Memory B cell (primary cell): ENCODE measurements around the gene ATRIP.

Experiments
- ATAC-seq: fragments of 150-1000 bp; cut with Tn5 transposase; 2 replicates; pipeline ENCODE4 v1.10.0; 2021; ENCODE audit warnings: low read depth, mild to moderate bottlenecking, moderate library complexity
- DNase-seq, 2 donors: peaks; one replicate each; pipeline ENCODE4 v3.0.0; 2022; ENCODE audit warnings: low spot score in 2 of 2
- H3K27ac Mint-ChIP-seq: one replicate; pipeline ENCODE4 v1.8.0; 2022; ENCODE audit warnings: mild to moderate bottlenecking, moderate library complexity, mixed read lengths
- H3K27me3 Mint-ChIP-seq: one replicate; pipeline ENCODE4 v1.8.0; 2022; ENCODE audit warnings: mixed read lengths
- H3K36me3 Mint-ChIP-seq: one replicate; pipeline ENCODE4 v1.8.0; 2022; ENCODE audit warnings: mild to moderate bottlenecking, mixed read lengths
- H3K4me1 Mint-ChIP-seq: one replicate; pipeline ENCODE4 v1.8.0; 2022; ENCODE audit warnings: mixed read lengths
- H3K4me3 Mint-ChIP-seq: one replicate; pipeline ENCODE4 v1.8.0; 2022; ENCODE audit warnings: mild to moderate bottlenecking, moderate library complexity, mixed read lengths
- H3K9me3 Mint-ChIP-seq: one replicate; pipeline ENCODE4 v1.8.0; 2022; ENCODE audit warnings: mixed read lengths

The ATRIP gene

GRCh38 chr3:48432411-48433371 is 13.8 kb upstream of the ATRIP start:
- Mint-ChIP-seq H3K4me3 (no peak overlapping the region), H3K27ac (no peak overlapping the region), H3K36me3 (peaks cover 4% of the 10 kb centered on the region), H3K4me1 (peaks cover 5% of the 10 kb centered on the region), H3K27me3 (peaks cover 4% of the 10 kb centered on the region), H3K9me3 (no peaks in the 10 kb centered on the region)
- ATAC-seq (no peak), DNase-seq (no peak)

- Mint-ChIP-seq H3K4me3 (no peak overlapping the region), H3K4me1 (peaks cover 13% of the 10 kb centered on the region), H3K27ac (no peak overlapping the region), H3K27me3 (peaks cover 3% of the 10 kb centered on the region), H3K9me3 (no peaks in the 10 kb centered on the region), H3K36me3 (peaks cover 4% of the 10 kb centered on the region)
- DNase-seq (no peak), ATAC-seq (no peak)
Observed at GRCh38 chr3:48433472-48434118, 12.9 kb upstream of the ATRIP start.

DNA sequence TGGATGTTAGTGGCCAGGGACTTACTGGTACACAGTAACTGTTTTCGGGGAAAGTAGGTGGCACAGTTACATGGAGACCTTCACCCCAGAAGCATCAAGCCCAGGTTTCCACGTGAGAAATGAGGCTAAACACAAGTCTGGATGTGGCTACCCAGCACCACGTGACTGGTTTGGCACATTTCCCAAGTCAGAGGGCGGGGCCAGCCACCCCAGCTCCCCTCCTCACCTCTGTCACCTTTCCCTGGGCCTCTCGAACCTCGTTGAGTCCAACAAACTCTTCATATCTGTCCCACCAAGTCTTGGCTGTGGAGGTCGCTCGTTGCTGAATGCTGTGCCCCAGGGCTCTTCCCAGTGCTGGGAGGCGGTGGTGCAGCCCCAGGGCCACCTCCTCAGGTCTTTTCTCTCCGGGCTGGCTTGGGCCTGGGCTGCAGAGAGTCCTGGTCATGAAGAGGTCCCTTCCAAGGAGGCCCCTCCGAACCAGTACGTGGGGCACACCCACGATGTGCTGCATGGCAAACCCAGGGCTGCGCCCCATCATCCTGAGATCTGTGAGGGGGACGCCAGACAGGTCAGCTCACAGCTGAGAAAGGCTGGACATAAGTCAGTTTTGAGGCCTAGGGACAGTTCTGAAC is 11.8 kb upstream of the ATRIP start:
- Mint-ChIP-seq H3K27ac (no peak overlapping the region), H3K27me3 (peaks cover 3% of the 10 kb centered on the region), H3K36me3 (peaks cover 4% of the 10 kb centered on the region), H3K9me3 (no peaks in the 10 kb centered on the region), H3K4me1 (peaks cover 18% of the 10 kb centered on the region), H3K4me3 (no peak overlapping the region)
- DNase-seq = no peak
- ATAC-seq = no peak

GRCh38 chr3:48435223-48435595 is 11.3 kb upstream of the ATRIP start:
- Mint-ChIP-seq H3K27me3 (no peaks in the 10 kb centered on the region), H3K4me1 (peaks cover 18% of the 10 kb centered on the region), H3K9me3 (no peaks in the 10 kb centered on the region), H3K36me3 (peaks cover 4% of the 10 kb centered on the region), H3K27ac (no peak overlapping the region), H3K4me3 (no peak overlapping the region)
- no peak for ATAC-seq
- no peak for DNase-seq

DNA sequence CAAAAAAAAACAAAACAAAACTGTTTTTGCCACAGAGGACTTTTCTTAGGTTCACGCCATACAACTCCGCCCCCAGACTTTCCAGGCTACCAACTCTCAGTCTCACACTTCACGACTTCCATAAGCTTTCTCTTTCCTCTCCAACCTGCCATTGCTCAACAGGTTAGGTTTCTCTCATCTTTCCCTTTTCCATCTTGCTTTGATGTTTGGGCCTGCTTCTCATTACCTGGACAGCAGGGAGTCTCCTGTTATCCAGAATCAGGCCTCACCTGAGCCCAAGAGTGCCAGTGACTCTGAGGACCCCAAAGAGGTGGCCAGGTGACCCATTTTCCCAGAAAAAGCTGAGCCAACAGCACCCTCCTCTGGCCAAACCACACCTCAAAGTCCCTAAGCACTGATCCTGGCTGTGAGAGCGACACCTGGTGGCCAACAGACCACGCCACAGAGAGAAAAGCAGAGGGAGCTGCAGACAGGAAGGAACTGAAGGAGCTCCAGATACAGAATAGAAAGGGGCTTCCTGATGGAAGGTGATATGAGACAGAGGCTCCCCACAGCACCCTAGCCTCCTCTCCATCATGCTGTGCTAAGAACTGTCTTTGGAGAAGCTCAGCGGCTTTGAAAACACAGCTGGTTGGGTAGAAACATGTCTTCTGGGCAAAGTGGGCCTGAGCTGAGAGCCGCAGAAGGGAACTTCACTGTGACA is 10.6 kb upstream of the ATRIP start:
- peak; percentile 83 to 84 for DNase-seq
- Mint-ChIP-seq H3K4me1 (peaks cover 18% of the 10 kb centered on the region), H3K9me3 (no peaks in the 10 kb centered on the region), H3K27me3 (no peaks in the 10 kb centered on the region), H3K27ac (no peak overlapping the region), H3K36me3 (peaks cover 6% of the 10 kb centered on the region), H3K4me3 (no peak overlapping the region)
- ATAC-seq = peak; percentile 30

GRCh38 chr3:48436477-48436787 is 10.1 kb upstream of the ATRIP start:
- H3K4me3 Mint-ChIP-seq = no peak overlapping the region
- ATAC-seq = no peak

GRCh38 chr3:48436855-48437254 is 9.7 kb upstream of the ATRIP start:
- Mint-ChIP-seq H3K36me3 (peaks cover 2% of the 10 kb centered on the region), H3K27me3 (no peaks in the 10 kb centered on the region)

More at GRCh38 chr3:48436477-48436787, 10.1 kb upstream of the ATRIP start:
- Mint-ChIP-seq H3K27ac (no peak overlapping the region), H3K4me1 (peaks cover 18% of the 10 kb centered on the region), H3K9me3 (no peaks in the 10 kb centered on the region), H3K27me3 (no peaks in the 10 kb centered on the region), H3K36me3 (peaks cover 6% of the 10 kb centered on the region)
- no peak for DNase-seq

GRCh38 chr3:48437812-48438211 is 8.7 kb upstream of the ATRIP start:
- no peaks in the 10 kb centered on the region for H3K27me3 Mint-ChIP-seq
- peaks cover 18% of the 10 kb centered on the region for H3K4me1 Mint-ChIP-seq
- H3K4me3 Mint-ChIP-seq = no peak overlapping the region
- ATAC-seq = no peak
- H3K36me3 Mint-ChIP-seq = peaks cover 2% of the 10 kb centered on the region
- H3K9me3 Mint-ChIP-seq = no peaks in the 10 kb centered on the region
- no peak for DNase-seq
- H3K27ac Mint-ChIP-seq = peak overlapping the region; percentile 16

More at GRCh38 chr3:48436855-48437254, 9.7 kb upstream of the ATRIP start:
- ATAC-seq = no peak
- Mint-ChIP-seq H3K4me3 (no peak overlapping the region), H3K9me3 (no peaks in the 10 kb centered on the region), H3K27ac (no peak overlapping the region), H3K4me1 (peaks cover 18% of the 10 kb centered on the region)
- DNase-seq = no peak

- H3K27me3 Mint-ChIP-seq = no peaks in the 10 kb centered on the region
- peak within 1 kb of the TSS; percentile 93 for H3K4me3 Mint-ChIP-seq
- H3K36me3 Mint-ChIP-seq = peaks cover 5% of the 10 kb centered on the region
Observed at GRCh38 chr3:48439820-48440589, 6.5 kb upstream of the ATRIP start, which contains the start of the genes CCDC51 and TMA7. Gene CCDC51 (minus strand): TSS chr3:48440119. CDS start chr3:48435128, 4,991 bp downstream. Gene TMA7 (plus strand): TSS chr3:48440257. CDS start chr3:48440297, 40 bp downstream.

DNA sequence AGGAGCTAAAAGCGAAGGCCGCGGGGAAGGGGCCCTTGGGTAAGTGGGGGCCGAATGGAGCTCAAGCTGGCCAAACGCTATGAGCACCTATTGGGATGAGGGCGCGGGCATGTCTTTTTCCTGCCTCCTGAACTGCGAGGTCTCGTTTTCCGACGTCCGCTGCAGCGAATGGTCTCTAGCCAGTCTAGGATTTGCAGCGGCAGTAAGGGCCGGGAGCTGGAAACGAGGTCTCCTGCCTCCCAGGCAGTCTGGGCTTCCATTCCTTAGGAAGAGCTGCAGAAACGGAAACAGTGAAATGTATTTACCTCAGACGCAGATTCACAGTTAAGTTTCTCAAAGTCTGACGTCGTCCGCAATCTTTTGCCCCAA is 6.0 kb upstream of the ATRIP start:
- peaks cover 5% of the 10 kb centered on the region for H3K36me3 Mint-ChIP-seq
- ATAC-seq (no peak), DNase-seq (no peak)
- H3K4me1 Mint-ChIP-seq = peaks cover 18% of the 10 kb centered on the region
- peak overlapping the region; percentile 93 for H3K4me3 Mint-ChIP-seq
- H3K27ac Mint-ChIP-seq = peak overlapping the region; percentile 93
- no peaks in the 10 kb centered on the region for H3K27me3 Mint-ChIP-seq
- H3K9me3 Mint-ChIP-seq = no peaks in the 10 kb centered on the region

More at GRCh38 chr3:48439820-48440589, 6.5 kb upstream of the ATRIP start, which contains the start of the genes CCDC51 and TMA7:
- Mint-ChIP-seq H3K4me1 (peaks cover 18% of the 10 kb centered on the region), H3K27ac (peak within 1 kb of the TSS; percentile 93), H3K9me3 (no peaks in the 10 kb centered on the region)
- DNase-seq = peak; percentile 94 to 96
- ATAC-seq = peak; percentile 93

- ATAC-seq (no peak), DNase-seq (no peak)
- Mint-ChIP-seq H3K9me3 (no peaks in the 10 kb centered on the region), H3K27ac (no peak overlapping the region), H3K27me3 (no peaks in the 10 kb centered on the region), H3K4me3 (no peak overlapping the region), H3K36me3 (peaks cover 5% of the 10 kb centered on the region), H3K4me1 (peaks cover 28% of the 10 kb centered on the region)
Observed at GRCh38 chr3:48441940-48442339, 4.6 kb upstream of the ATRIP start.

DNA sequence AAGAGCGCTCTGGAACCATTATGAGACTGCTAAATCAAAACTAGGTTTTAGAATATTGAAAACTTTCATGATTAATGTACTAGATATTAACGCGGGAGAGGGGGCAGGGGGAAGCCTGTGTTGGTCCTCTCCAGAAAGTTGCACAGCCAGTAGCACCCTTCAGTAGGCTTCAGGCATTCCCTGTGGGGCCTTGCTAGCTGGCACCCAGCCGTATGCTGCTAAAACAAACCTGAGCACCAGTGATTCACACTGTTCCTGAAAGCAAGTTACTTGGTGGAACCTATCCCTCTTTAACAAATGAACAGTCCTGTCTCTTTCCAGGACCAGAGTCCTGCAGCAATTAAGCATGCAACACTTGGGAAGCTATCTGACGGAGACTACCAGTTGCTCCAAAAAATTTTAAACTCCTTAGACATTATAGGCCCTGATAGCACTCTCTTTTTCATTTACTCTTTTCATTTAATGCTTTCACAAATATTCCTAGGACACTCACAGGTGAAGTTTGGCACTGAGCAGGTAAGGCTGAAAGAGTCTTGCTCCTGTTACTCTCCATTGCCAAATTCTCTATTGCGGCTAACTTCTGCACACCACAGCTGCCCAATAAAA is 1.2 kb upstream of the ATRIP start:
- H3K36me3 Mint-ChIP-seq = peaks cover 4% of the 10 kb centered on the region

GRCh38 chr3:48446043-48446424 is 503 bp upstream of the ATRIP start:
- Mint-ChIP-seq H3K4me1 (peaks cover 22% of the 10 kb centered on the region), H3K27ac (peak overlapping the region; percentile 94), H3K9me3 (no peaks in the 10 kb centered on the region), H3K4me3 (peak overlapping the region; percentile 89), H3K27me3 (no peaks in the 10 kb centered on the region), H3K36me3 (peaks cover 4% of the 10 kb centered on the region)
- DNase-seq = no peak
- no peak for ATAC-seq

More for the DNA sequence above, 1.2 kb upstream of the ATRIP start:
- H3K9me3 Mint-ChIP-seq = no peaks in the 10 kb centered on the region
- peak overlapping the region; percentile 89 for H3K4me3 Mint-ChIP-seq
- H3K4me1 Mint-ChIP-seq = peaks cover 22% of the 10 kb centered on the region
- peak overlapping the region; percentile 94 for H3K27ac Mint-ChIP-seq
- no peaks in the 10 kb centered on the region for H3K27me3 Mint-ChIP-seq
- no peak for ATAC-seq
- no peak for DNase-seq
